Activated T-cell treated with anti-CD3 and anti-CD28 coated beads, Interleukin-2, amount 50 U/mL, for 72 hours (primary cell): ENCODE data around the gene COG1. TPM values are rescaled to one million over a fixed set of nuclear protein-coding genes. Genes with fewer than 3 reads are reported as not detected.
A peak's percentile ranks its signal among the peaks of the same experiment; 100 is the strongest.

ENCODE experiments used
- ATAC-seq, 2 donors: fragments of 150-1000 bp; cut with Tn5 transposase; replicated peaks in 1 of 2; 2 replicates each; pipeline ENCODE4 v1.10.0; 2021; ENCODE audit warnings: moderate library complexity in 2 of 2, mild to moderate bottlenecking in 1 of 2
- DNase-seq, 2 donors: peaks; one replicate each; pipeline ENCODE4 v3.0.0; 2021 to 2022; ENCODE audit warnings: mixed read lengths in 1 of 2
- H3K27ac Mint-ChIP-seq: one replicate; pipeline ENCODE4 v1.8.0; 2022; ENCODE audit warnings: mild to moderate bottlenecking, moderate library complexity, mixed read lengths
- H3K27me3 Mint-ChIP-seq: one replicate; pipeline ENCODE4 v1.8.0; 2022; ENCODE audit warnings: low read depth, mixed read lengths
- H3K36me3 Mint-ChIP-seq, 2 donors: one replicate each; pipeline ENCODE4 v1.8.0; 2022; ENCODE audit warnings: mixed read lengths in 2 of 2, mild to moderate bottlenecking in 1 of 2; ENCODE audit not compliant: insufficient read depth in 2 of 2
- H3K4me1 Mint-ChIP-seq: one replicate; pipeline ENCODE4 v1.8.0; 2022; ENCODE audit warnings: low read depth, mixed read lengths
- H3K4me3 Mint-ChIP-seq, 2 donors: one replicate each; pipeline ENCODE4 v1.8.0; 2022; ENCODE audit warnings: mild to moderate bottlenecking in 2 of 2, mixed read lengths in 2 of 2, moderate library complexity in 2 of 2
- H3K9me3 Mint-ChIP-seq, 2 donors: one replicate each; pipeline ENCODE4 v1.8.0; 2022; ENCODE audit warnings: mixed read lengths in 2 of 2
- total RNA-seq, 2 donors: library from RNA; stranded (reverse); gene quantifications; one replicate each; pipeline ENCODE4 v1.2.3, GENCODE V29; 2022

The COG1 gene
- total RNA-seq, 2 donors from 2014 or later = 36.2 to 37.1 TPM

DNA sequence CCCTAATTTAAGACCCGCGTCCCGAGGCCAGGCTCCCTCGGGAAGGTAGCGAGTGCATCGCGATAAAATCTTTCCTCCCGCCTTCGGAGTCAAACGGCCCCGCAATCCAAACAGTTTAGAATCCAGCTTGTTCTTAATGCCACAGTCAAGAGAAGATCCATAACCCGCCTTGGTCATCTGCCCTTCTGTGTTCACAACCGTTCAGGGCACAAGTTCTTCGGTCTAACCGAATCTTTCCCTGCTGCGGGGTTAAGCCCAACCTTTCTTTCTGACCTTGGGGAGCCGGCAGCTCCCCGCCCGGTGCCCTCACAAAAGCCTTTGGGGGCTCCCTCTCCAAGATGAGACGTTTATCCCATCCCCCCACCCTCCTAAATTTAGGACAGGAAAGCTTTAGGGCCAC is 38.5 kb downstream of the COG1 start:
- DNase-seq (no peak), ATAC-seq (no peak)
- Mint-ChIP-seq H3K36me3 (peaks cover 8 to 18% of the 10 kb centered on the region in 2 donors), H3K4me1 (peaks cover 63% of the 10 kb centered on the region), H3K27me3 (no peaks in the 10 kb centered on the region), H3K4me3 (peak overlapping the region; percentile 86 to 93), H3K27ac (peak overlapping the region; percentile 91), H3K9me3 (no peaks in the 10 kb centered on the region)

DNA sequence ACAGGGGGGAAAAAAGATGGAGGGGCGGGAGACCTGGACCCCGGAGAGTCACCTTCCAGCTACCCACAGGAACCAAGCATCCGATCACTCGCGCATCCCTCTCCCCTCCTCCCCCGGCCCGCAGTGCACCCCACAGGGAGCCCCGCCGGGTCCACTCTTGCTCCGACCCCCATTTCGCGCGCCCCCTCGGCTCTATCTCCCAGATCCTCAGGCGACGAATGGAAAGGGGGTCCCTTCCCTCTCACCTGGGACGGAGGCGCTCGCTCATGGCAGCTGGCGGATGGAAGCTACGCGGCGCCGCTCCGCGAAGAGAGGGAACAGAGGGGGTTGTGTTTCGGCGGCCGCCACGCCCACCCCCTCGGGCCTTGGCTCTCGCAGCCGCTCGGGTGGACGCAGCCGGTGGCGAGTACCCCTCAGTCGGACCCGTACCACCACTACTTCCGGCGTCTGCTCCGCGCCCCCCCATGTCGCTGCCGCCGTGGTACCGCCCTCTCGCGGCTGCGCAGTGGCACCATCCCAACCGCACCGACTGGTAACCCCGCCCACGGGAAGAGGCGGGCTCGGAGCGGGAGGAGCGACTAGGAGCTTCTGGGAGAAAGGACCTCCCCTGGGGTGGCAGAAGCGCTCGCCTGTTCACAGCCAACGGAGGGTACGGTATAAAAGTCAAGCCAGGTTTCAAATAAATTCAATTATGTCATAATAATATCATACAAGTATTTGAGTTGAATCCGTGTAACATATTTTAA is 39.2 kb downstream of the COG1 start:
- peak; percentile 90 to 94 for ATAC-seq

DNA sequence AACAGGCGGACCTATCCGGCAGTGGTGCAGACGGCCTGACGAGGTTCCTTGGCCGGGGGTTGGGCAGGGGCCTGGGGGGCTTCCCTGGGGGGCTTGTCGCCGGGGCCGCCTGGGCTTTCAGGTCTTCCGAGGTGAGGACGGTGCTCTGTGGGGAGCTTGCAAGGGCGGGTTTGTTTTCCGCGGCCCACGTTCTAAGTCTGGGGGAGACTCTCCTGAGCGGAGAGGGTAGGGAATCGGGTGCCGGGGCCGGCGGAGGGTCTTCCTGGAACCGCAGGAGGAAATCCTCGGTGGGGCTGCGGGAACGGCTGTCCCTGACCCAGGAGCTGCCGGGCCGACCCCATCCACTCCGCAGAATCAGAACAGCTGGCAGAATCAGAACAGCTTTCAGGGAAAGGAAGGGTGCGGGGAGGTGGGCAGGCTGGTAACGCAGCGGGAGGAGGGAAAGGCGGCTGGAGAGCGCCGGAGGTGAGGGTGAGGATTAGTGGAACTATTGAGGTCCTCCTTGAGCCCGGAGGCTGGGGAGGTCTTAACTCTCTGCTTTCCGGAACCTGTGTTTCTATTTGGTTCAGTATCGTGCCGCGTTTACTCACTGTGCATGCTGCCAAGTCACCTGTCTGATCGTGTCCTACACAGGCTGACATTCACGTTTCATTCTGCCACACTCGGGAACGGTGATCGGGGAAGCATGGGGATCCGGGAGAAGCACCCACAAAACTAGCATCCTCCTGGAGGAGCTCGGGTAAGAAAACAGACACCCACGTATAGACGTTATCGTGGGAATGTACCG is 39.9 kb downstream of the COG1 start:
- DNase-seq = peak; percentile 36 to 47
- H3K4me1 Mint-ChIP-seq = peaks cover 62% of the 10 kb centered on the region
- ATAC-seq = peak; percentile 50 to 52
- no peaks in the 10 kb centered on the region for H3K9me3 Mint-ChIP-seq
- peak overlapping the region; percentile 86 to 93 for H3K4me3 Mint-ChIP-seq
- H3K27me3 Mint-ChIP-seq = no peaks in the 10 kb centered on the region
- H3K27ac Mint-ChIP-seq = peak overlapping the region; percentile 98
- H3K36me3 Mint-ChIP-seq = peaks cover 8 to 13% of the 10 kb centered on the region in 2 donors

More for the DNA sequence above, 39.2 kb downstream of the COG1 start:
- peak overlapping the region; percentile 86 to 93 for H3K4me3 Mint-ChIP-seq
- H3K27me3 Mint-ChIP-seq = no peaks in the 10 kb centered on the region
- H3K36me3 Mint-ChIP-seq = peaks cover 8 to 13% of the 10 kb centered on the region in 2 donors
- peaks cover 62% of the 10 kb centered on the region for H3K4me1 Mint-ChIP-seq
- peak; percentile 98 to 99 for DNase-seq
- peak overlapping the region; percentile 98 for H3K27ac Mint-ChIP-seq
- no peaks in the 10 kb centered on the region for H3K9me3 Mint-ChIP-seq

DNA sequence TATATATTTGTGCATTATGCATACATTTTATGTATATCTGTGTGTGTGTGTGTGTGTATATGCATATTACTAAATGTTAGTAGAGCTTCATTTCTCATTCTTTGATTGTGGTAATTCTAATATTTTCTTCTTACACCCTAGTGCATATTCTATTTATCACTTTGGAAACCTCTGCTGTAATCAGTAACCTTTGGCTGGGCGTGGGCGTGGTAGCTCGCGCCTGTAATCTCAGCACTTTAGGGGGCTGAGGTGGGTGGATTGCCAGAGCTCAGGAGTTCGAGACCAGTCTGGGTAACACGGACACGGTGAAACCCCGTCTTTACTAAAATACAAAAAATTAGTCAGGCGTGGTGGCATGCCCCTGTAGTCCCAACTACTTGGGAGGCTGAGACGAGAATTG is 41.9 kb downstream of the COG1 start:
- DNase-seq = no peak
- no peak for ATAC-seq
- H3K27me3 Mint-ChIP-seq = no peaks in the 10 kb centered on the region
- peaks cover 53% of the 10 kb centered on the region for H3K4me1 Mint-ChIP-seq
- H3K9me3 Mint-ChIP-seq = no peaks in the 10 kb centered on the region
- no peak overlapping the region for H3K4me3 Mint-ChIP-seq
- peaks cover 8 to 10% of the 10 kb centered on the region in 2 donors for H3K36me3 Mint-ChIP-seq
- no peak overlapping the region for H3K27ac Mint-ChIP-seq

DNA sequence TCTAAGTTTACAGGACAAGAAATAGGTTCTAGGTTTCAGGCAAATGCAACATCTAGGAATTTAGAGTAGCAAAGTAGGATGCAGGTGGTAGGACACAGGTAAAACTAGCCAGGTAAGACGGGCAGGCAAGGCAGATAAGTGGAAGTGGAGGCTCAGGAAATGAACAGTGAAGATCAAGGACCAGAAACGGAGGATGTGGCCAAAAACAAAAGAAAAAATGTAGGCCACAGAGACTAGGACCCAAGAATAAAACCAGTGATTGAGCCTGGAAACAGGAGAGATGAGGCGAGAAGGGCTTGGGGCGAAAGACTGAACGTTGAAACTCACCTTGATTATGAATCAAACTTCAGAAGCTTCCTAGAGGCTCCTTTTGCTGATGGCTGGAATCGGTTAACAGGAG is 44.9 kb downstream of the COG1 start:
- peak overlapping the region; percentile 27 to 59 for H3K4me3 Mint-ChIP-seq
- H3K4me1 Mint-ChIP-seq = peaks cover 35% of the 10 kb centered on the region
- peaks cover 8 to 13% of the 10 kb centered on the region in 2 donors for H3K36me3 Mint-ChIP-seq
- H3K27me3 Mint-ChIP-seq = no peaks in the 10 kb centered on the region
- H3K27ac Mint-ChIP-seq = peak overlapping the region; percentile 19
- DNase-seq (no peak), ATAC-seq (no peak)
- H3K9me3 Mint-ChIP-seq = no peaks in the 10 kb centered on the region

DNA sequence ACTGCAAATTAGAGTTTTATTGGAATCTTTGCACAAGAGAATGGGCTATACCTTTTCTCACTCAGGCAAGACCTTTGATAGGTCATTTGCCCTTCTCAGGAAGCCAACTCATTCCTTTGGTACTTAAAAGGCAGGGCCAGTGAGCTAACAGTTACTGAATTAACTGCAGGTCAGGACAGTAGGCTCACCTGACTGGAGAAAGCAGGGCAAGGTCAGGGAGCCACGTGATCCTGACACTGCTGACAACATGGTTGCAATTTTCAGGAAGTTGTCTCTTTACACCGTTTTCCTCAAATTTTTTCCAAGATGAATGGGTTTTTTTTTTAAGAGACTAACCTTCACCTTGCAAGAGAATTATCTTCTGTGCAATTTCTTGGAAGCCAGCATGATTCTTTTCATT is 47.7 kb downstream of the COG1 start:
- ATAC-seq (no peak), DNase-seq (no peak)
- no peak overlapping the region for H3K27ac Mint-ChIP-seq
- H3K4me1 Mint-ChIP-seq = peaks cover 24% of the 10 kb centered on the region
- H3K4me3 Mint-ChIP-seq = no peak overlapping the region
- no peaks in the 10 kb centered on the region for H3K27me3 Mint-ChIP-seq
- H3K9me3 Mint-ChIP-seq = no peaks in the 10 kb centered on the region
- H3K36me3 Mint-ChIP-seq = peaks cover under 1 to 6% of the 10 kb centered on the region in 2 donors

DNA sequence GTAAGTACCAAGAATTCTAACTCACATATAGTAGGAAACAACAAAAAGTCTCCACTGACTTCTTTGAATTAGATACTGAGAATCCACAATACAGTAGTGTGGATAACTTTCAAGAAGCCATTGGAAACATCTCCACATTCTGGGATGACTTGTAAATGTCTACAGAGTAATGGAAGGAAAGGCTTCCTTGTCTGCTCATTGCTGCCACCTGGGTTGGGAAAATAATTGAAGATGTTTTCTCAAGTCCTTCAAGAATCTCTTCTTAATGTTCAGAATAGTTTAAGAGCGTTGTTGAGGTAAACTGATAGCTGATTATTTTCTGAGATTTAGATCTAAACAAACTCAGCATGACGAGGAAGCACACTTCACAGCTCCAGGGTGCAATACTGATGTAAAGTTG is 54.9 kb downstream of the COG1 start:
- Mint-ChIP-seq H3K27me3 (no peaks in the 10 kb centered on the region), H3K4me1 (no peaks in the 10 kb centered on the region), H3K36me3 (peaks cover 0 to 2% of the 10 kb centered on the region in 2 donors), H3K27ac (no peak overlapping the region), H3K9me3 (no peaks in the 10 kb centered on the region), H3K4me3 (no peak overlapping the region)
- DNase-seq = no peak
- no peak for ATAC-seq

DNA sequence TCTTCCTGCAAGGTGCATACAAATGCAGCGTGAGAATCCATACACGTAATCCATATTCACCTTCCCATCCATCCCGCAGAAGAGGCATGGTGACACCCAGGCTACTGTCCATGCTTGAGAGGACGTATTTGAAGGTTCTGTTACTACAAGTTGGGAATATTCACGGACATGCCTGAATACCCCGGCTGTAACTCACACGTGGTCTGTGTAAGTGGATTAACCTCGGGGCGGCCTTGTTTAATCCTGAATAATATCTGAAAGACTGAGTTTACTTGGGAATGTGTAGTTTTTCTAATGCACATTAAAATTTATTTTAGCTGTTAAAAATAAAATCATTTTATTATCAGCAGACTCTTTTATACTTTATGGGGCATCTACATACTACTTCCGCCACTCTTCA is 55.7 kb downstream of the COG1 start:
- Mint-ChIP-seq H3K36me3 (peaks cover 0 to 2% of the 10 kb centered on the region in 2 donors), H3K4me3 (no peak overlapping the region), H3K9me3 (no peaks in the 10 kb centered on the region), H3K4me1 (no peaks in the 10 kb centered on the region), H3K27ac (no peak overlapping the region), H3K27me3 (no peaks in the 10 kb centered on the region)
- no peak for ATAC-seq
- DNase-seq = no peak

DNA sequence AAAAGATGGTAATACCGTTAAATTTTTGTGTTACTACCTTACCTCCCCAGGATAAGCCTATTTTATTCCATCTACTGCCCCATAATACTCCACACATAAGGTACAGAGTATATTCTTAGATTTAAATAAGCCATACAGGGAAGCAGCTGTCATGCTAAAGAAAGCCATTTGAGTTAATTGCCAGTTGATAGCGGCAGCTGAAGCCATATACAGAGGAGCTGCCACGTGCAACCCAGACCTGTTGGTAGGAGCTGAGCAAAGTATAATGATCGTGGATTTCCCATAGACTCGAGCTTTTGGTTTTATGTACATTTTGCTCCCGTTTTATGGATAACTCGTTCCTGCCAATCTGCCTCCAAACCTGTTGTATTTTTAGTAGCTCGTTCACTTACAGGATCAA is 56.8 kb downstream of the COG1 start:
- Mint-ChIP-seq H3K27me3 (no peaks in the 10 kb centered on the region), H3K4me1 (no peaks in the 10 kb centered on the region), H3K4me3 (no peak overlapping the region), H3K36me3 (peaks cover 0 to 2% of the 10 kb centered on the region in 2 donors), H3K27ac (no peak overlapping the region), H3K9me3 (no peaks in the 10 kb centered on the region)
- no peak for ATAC-seq
- no peak for DNase-seq

DNA sequence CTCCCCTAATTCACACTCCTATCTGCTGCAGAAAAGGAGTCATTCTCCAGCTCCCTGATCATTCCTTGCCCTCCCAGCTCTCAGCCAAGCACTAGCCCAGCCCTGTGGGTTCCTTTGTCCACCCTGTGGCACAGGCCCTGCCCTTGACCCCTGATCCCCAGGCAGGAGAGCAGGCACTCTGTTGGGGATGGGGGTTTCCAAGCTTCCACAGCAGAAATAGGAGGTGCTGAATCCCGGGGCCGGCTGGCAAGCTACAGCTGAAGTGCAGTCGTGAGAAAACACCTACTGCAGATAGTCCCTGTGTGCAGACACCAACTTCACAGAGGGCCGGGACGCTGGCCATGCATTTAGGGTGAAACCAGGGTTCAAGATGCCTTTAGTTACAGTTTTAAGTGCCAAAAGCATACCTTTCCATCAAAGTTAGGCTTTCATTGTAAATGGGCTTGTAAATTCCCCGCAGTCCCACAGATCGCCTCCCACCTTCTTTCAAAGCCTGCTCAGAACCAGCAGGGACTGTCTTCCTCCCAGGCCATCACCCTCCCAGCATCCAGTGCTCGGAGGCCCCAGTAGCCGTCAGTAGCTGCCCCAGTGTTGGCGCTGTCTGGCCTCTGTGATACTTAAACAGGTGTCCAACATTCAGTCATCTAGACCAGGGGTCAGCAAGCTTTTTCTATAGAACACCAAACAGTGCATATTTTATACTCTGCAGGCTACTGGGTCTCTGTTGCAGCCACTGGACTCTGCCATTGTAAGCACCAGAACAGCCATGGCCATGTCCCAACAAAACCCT is 58.2 kb downstream of the COG1 start:
- no peak for ATAC-seq
- H3K9me3 Mint-ChIP-seq = no peaks in the 10 kb centered on the region
- no peak overlapping the region for H3K27ac Mint-ChIP-seq
- DNase-seq = no peak
- H3K4me3 Mint-ChIP-seq = no peak overlapping the region
- H3K36me3 Mint-ChIP-seq = peaks cover 0 to 2% of the 10 kb centered on the region in 2 donors
- H3K27me3 Mint-ChIP-seq = no peaks in the 10 kb centered on the region
- no peaks in the 10 kb centered on the region for H3K4me1 Mint-ChIP-seq

DNA sequence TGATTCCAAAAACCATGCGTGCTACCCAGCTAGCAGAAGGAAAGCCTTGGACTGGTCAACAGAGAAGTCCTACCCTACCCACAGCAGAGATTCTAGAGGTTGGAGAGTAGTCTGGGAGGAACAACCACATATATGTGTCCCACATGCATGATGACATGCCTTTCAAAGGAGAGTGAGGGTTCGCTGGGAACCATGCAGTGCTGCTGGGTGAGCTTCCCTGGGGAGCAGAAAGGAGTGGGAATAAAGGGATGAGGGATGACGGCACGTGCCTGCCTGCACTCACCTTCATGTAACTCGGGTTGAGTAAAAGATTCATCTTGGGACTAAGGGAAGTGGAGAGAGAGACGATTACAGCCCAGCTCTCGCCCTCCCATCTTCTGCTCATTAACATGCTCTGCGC is 59.0 kb downstream of the COG1 start:
- no peaks in the 10 kb centered on the region for H3K4me1 Mint-ChIP-seq
- H3K9me3 Mint-ChIP-seq = no peaks in the 10 kb centered on the region
- peaks cover 0 to 2% of the 10 kb centered on the region in 2 donors for H3K36me3 Mint-ChIP-seq
- no peak overlapping the region for H3K4me3 Mint-ChIP-seq
- H3K27ac Mint-ChIP-seq = no peak overlapping the region
- no peaks in the 10 kb centered on the region for H3K27me3 Mint-ChIP-seq
- DNase-seq (no peak), ATAC-seq (no peak)

DNA sequence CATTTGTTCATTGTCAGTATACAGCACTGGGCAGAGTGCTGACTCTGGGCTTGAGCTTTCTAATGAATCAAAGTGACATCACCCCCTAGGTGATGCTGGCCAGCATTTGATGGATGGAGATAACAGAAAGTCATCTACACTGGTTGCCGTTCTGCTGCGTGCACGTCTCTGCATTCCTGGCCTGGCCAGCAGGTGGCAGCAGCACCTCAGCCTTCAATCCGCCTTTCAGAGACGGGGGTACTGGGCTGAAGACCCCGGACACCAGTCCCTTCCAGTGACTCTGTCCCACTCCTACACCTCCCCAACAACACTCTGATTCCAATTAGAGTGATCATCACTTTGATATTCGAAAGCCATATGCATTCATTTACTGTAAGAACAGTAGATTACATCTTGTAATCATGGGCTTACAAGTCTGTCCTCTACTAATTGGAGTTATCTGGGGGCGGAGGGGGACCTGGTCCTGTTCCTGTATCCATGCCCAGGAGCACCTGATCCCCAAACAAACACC is 62.9 kb downstream of the COG1 start:
- peak; percentile 51 to 64 for DNase-seq
- no peak overlapping the region for H3K4me3 Mint-ChIP-seq
- no peaks in the 10 kb centered on the region for H3K27me3 Mint-ChIP-seq
- H3K27ac Mint-ChIP-seq = no peak overlapping the region
- no peaks in the 10 kb centered on the region for H3K4me1 Mint-ChIP-seq
- ATAC-seq = peak; percentile 82 to 84
- H3K36me3 Mint-ChIP-seq = no peaks in the 10 kb centered on the region
- H3K9me3 Mint-ChIP-seq = no peaks in the 10 kb centered on the region

DNA sequence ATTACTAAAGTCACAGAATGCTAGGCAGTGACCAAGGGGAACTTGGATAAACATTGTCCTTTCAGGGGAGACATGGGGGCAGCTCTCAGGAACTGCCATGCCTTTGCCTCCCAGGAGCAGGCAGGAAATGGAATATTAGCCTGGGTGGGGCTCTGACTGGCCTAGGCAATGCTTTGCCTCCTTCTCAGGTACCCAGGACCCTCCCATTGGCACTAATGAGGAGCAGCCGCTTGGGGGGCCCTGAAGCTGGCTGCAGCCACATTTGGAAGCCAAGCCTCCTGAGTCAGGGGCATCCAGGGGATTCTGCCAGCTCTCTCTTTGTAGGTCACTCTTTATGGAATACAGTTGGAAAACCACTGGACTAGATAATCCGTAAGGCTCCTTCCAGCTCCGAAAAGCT is 63.4 kb downstream of the COG1 start:
- Mint-ChIP-seq H3K9me3 (no peaks in the 10 kb centered on the region), H3K36me3 (no peaks in the 10 kb centered on the region), H3K27ac (no peak overlapping the region), H3K4me1 (no peaks in the 10 kb centered on the region), H3K27me3 (no peaks in the 10 kb centered on the region), H3K4me3 (no peak overlapping the region)
- DNase-seq = no peak
- no peak for ATAC-seq
